Activated CD4-positive, alpha-beta memory T cell treated with anti-CD3 and anti-CD28 coated beads, Interleukin-2, amount 10 ng/mL, durations not matched to agents 7 days and 5 days (primary cell): ENCODE measurements around the gene TUBB1. TPM values are rescaled to one million over a fixed set of nuclear protein-coding genes. Genes with fewer than 3 reads are reported as not detected.
"Not testable (repeated sequence)": the region's sequence is repeated elsewhere in the genome, so short reads cannot be mapped to it uniquely, and the experiment has no call there.

Experiments used
- CTCF ChIA-PET: fragments of 350-600 bp; sonication (Branson Sonifier 250); formaldehyde crosslinking; loops from one replicate; lab custom pipeline; 2021; ENCODE audit warnings: antibody characterized with exemption, inconsistent platforms; lab: Charles Lee
- POLR2A ChIA-PET: fragments of 350-600 bp; sonication (Branson Sonifier 250); formaldehyde crosslinking; loops from one replicate; lab custom pipeline; 2021; ENCODE audit warnings: antibody characterized with exemption; lab: Charles Lee
- DNase-seq: peaks from one replicate; pipeline ENCODE4 v3.0.0-alpha.2; 2020
- H3K27ac Mint-ChIP-seq: one replicate; pipeline ENCODE4 v1.8.0; 2021; ENCODE audit warnings: mild to moderate bottlenecking, mixed read lengths
- H3K27me3 Mint-ChIP-seq: one replicate; pipeline ENCODE4 v1.8.0; 2021; ENCODE audit warnings: mixed read lengths
- H3K36me3 Mint-ChIP-seq: one replicate; pipeline ENCODE4 v1.8.0; 2021; ENCODE audit warnings: low read depth, mixed read lengths
- H3K4me1 Mint-ChIP-seq: one replicate; pipeline ENCODE4 v1.8.0; 2021; ENCODE audit warnings: mixed read lengths
- H3K4me3 Mint-ChIP-seq: one replicate; pipeline ENCODE4 v1.8.0; 2021; ENCODE audit warnings: mild to moderate bottlenecking, mixed read lengths
- H3K9me3 Mint-ChIP-seq: one replicate; pipeline ENCODE4 v1.8.0; 2021; ENCODE audit warnings: mixed read lengths
- total RNA-seq, 2 experiments: library from RNA; stranded (reverse); gene quantifications; one replicate each; pipeline ENCODE4 v1.2.3, GENCODE V29; 2021

TUBB1 gene
- total RNA-seq, 2 experiments from 2014 or later: not detected

DNA sequence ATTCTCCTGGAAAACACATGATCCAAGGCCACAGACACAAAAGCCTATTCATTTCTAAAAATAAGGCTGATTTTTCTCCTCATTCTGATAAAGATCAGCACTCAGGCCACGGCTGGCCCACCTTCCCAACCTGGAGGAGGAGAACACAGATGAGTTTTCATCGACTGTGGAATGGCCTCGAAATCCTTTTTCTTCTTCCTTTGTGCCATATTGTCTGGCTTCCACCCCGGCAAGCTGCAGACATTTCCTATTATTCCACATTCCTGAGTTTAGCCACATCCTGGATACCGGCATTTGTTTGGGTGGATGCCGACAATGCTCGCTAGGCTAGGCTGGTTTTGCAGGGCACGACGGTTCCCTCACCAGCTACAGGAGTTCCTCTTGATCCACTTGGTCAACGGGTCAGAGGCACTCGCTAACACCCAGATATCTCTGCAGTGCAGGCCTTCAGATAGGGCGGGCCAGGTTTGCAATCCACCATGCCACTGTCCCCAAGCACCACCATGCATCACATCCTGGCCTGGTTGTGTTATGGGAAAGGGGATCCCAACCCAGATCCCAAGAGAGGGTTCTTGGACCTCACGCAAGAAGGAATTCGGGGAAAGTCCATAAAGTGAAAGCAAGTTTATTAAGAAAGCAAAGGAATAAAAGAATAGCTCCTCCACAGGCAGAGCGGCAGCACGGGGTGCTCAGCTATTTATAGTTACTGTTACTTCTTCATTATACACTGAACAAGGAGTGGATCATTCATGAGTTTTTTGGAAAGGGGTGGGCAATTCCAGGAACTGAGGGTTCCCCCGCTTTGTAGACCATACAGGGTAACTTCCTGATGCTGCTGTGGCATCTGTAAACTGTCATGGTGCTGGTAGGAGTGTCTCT is 8.0 kb upstream of the TUBB1 start:
- CTCF ChIA-PET: no interaction called here
- DNase-seq: peak; percentile 44

DNA sequence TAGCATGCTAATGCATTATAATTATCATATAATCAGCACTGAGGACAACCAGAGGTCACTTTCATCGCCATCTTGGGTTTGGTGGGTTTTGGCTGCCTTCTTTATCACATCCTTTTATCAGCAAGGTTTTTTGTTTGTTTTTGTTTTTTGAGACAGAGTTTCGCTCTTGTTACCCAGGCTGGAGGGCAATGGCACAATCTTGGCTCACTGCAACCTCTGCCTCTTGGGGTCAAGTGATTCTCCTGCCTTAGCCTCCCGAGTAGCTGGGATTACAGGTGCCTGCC is 7.4 kb upstream of the TUBB1 start:
- CTCF ChIA-PET: not testable (repeated sequence)
- peaks cover 55% of the 10 kb centered on the region for H3K4me1 Mint-ChIP-seq

More for the DNA sequence above, 8.0 kb upstream of the TUBB1 start:
- Mint-ChIP-seq H3K9me3 (no peaks in the 10 kb centered on the region), H3K4me3 (no peak overlapping the region), H3K27ac (no peak overlapping the region), H3K4me1 (peaks cover 50% of the 10 kb centered on the region), H3K27me3 (no peaks in the 10 kb centered on the region), H3K36me3 (no peaks in the 10 kb centered on the region)
- POLR2A ChIA-PET: interaction anchor here (1.0 to 2.6 kb wide), 2 partner anchors 21 to 29 kb away, joined by 3 to 18 read pairs; partner anchors contain the start of gene ATP5F1E

DNA sequence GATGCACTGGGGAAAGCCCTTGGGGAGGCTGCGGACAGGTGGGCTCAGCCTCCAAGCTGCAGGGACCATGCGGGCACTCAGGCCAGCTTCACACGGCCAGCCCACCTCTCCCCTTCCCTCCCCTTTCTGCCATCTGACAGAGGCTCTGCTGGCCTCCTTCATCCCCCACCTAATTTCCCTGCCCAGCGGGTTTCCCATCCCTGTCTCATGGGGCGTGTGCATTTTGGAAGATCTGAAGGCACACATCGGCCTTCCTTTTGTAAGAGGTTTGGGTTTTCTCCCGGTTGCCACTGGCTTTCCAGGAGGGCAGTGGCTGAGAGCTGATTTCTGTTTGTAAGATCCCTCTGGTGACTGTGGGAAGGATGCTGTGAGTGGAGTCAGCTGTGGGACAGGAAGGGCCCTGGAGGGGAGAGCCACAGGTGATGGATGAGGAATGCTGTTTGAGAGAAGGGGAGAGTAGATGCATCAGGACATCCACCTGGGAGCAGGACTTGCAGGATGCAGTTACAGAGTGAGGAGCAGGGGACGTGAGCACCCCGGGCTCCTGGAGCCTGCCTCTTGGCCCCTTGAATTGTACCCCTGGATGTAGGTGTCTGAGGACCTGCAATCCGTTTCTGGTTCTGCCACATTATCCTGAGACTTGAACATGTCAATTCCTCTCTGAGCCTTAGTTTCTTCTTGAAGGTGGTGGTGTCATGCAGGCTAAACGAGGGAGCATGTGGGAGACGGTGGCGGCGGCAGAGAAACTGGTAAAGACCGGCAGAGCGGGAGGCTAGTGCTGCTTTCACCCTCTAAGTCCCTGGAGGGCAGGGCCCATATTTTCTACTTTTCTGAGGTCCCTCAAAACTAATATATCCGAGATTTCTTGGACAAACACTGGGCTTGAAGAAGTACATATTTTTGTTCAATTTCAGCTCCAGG is 5.9 kb upstream of the TUBB1 start:
- DNase-seq: no peak
- H3K36me3 Mint-ChIP-seq: no peaks in the 10 kb centered on the region
- CTCF ChIA-PET: no interaction called here
- H3K4me1 Mint-ChIP-seq: peaks cover 61% of the 10 kb centered on the region
- POLR2A ChIA-PET: interaction anchor here (1.5 to 1.7 kb wide), 2 partner anchors 15 to 19 kb away, joined by 7 to 10 read pairs; partner anchors contain the start of gene ATP5F1E
- H3K27ac Mint-ChIP-seq: no peak overlapping the region
- H3K4me3 Mint-ChIP-seq: no peak overlapping the region
- no peaks in the 10 kb centered on the region for H3K9me3 Mint-ChIP-seq
- no peaks in the 10 kb centered on the region for H3K27me3 Mint-ChIP-seq

More for the DNA sequence above, 7.4 kb upstream of the TUBB1 start:
- DNase-seq, H3K27ac Mint-ChIP-seq, H3K36me3 Mint-ChIP-seq, H3K9me3 Mint-ChIP-seq, H3K4me3 Mint-ChIP-seq, H3K27me3 Mint-ChIP-seq: not testable (repeated sequence)
- POLR2A ChIA-PET: interaction anchor here (2.6 kb wide), 1 partner anchor 20 kb away, joined by 18 read pairs; the partner anchor contains the start of gene ATP5F1E

DNA sequence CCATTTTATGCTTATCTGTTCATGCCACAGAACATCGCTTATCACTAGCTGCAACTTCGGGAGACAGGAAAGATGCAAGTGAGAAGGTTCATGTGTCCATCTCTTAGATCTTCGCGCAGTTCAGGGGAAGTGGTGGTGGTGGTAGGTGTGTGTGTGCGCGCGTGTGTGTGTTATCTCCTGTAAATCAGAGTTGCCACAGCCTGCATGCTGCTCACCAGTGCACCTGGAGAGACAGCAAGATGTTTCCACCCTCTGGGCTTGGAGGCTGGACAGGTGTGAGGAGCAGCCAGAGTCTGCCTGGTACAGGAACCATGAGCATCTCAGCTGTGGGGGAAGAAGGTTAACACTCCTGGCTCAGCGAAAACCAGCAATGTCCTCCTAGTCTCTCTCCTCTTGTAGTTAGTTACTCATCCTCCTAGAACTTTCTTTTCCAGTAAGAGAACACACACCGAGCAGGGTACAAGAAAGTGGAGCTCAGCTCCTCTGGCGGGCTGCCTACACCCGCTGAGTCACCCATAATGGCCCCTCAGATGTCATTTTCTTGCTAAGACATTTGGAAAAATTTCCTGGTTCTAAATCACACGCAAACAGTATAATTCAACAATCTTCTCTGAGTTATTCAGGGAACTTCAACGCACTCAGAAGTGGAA is 5.1 kb upstream of the TUBB1 start:
- no peak overlapping the region for H3K4me3 Mint-ChIP-seq
- DNase-seq: peak; percentile 53
- POLR2A ChIA-PET: interaction anchor here (1.5 to 1.7 kb wide), 2 partner anchors 14 to 18 kb away, joined by 7 to 10 read pairs; partner anchors contain the start of gene ATP5F1E
- CTCF ChIA-PET: no interaction called here
- H3K36me3 Mint-ChIP-seq: no peaks in the 10 kb centered on the region
- peak overlapping the region; percentile 31 for H3K27ac Mint-ChIP-seq
- H3K27me3 Mint-ChIP-seq: no peaks in the 10 kb centered on the region
- peaks cover 61% of the 10 kb centered on the region for H3K4me1 Mint-ChIP-seq
- no peaks in the 10 kb centered on the region for H3K9me3 Mint-ChIP-seq

DNA sequence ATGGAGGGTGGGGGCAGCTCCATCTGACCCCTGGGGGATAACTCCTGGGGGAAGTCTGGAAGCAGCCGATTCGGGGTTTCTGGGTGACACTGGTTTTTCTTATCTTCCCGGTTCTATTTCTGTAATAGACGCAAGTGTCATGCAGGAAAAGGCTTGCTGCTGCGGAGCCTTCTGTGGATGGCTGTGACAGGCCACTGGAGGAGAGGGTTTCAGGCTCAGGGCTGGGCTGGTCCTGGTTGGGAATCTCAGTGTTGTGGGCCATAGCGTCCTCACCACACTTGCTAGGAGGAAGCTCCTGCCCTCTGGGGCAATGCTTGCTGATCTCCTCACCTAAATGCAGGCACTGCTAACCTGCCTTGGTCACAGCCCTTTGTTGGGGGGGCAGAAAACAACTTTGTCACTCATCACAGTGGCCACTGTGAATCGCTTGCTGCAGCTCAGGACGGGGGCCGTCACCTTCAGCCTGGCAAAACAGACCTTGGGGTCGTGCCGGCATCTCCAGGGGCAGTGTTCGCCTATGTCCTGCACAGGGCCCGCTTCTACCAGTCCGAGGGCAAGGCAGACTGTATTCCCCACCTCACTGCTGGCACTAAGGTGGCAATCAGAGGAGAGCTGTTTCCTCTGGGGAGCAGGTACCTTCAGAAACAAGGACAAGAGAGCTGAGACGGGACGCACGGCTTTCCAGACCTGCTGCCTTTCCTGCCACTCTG is 4.4 kb upstream of the TUBB1 start:
- ChIA-PET CTCF (no interaction called here), POLR2A (interaction anchor here (1.5 to 1.9 kb wide), 3 partner anchors 14 to 17 kb away, joined by 7 to 10 read pairs (median 8); partner anchors contain the start of gene ATP5F1E)
- Mint-ChIP-seq H3K4me3 (no peak overlapping the region), H3K4me1 (peaks cover 60% of the 10 kb centered on the region), H3K36me3 (no peaks in the 10 kb centered on the region), H3K27ac (no peak overlapping the region), H3K27me3 (no peaks in the 10 kb centered on the region), H3K9me3 (no peaks in the 10 kb centered on the region)
- no peak for DNase-seq

DNA sequence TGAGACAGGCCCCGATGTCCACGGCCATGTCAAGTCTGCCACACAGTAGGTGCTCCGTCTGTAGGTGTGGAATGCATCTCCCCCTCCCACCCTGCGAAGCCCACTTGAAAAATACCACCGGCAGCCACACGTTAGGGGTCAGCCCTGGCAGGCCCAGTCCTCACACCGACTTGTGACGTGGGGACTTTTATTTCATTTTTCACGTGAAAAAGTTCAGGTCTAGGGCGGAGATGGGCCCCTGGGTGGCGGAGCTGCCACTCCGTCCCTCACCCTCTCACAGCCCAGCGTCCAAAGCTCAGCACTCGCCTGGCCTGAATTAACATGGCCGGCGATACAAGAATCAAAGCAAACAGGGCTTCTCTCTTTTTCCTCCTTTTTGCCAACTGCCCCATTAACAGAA is 3.8 kb upstream of the TUBB1 start:
- no peaks in the 10 kb centered on the region for H3K9me3 Mint-ChIP-seq
- DNase-seq: no peak
- H3K4me3 Mint-ChIP-seq: no peak overlapping the region
- ChIA-PET POLR2A (interaction anchor here (1.9 kb wide), 1 partner anchor 16 kb away, joined by 8 read pairs; the partner anchor contains the start of gene ATP5F1E), CTCF (no interaction called here)
- H3K27me3 Mint-ChIP-seq: no peaks in the 10 kb centered on the region
- H3K36me3 Mint-ChIP-seq: no peaks in the 10 kb centered on the region
- H3K27ac Mint-ChIP-seq: no peak overlapping the region
- H3K4me1 Mint-ChIP-seq: peaks cover 57% of the 10 kb centered on the region

DNA sequence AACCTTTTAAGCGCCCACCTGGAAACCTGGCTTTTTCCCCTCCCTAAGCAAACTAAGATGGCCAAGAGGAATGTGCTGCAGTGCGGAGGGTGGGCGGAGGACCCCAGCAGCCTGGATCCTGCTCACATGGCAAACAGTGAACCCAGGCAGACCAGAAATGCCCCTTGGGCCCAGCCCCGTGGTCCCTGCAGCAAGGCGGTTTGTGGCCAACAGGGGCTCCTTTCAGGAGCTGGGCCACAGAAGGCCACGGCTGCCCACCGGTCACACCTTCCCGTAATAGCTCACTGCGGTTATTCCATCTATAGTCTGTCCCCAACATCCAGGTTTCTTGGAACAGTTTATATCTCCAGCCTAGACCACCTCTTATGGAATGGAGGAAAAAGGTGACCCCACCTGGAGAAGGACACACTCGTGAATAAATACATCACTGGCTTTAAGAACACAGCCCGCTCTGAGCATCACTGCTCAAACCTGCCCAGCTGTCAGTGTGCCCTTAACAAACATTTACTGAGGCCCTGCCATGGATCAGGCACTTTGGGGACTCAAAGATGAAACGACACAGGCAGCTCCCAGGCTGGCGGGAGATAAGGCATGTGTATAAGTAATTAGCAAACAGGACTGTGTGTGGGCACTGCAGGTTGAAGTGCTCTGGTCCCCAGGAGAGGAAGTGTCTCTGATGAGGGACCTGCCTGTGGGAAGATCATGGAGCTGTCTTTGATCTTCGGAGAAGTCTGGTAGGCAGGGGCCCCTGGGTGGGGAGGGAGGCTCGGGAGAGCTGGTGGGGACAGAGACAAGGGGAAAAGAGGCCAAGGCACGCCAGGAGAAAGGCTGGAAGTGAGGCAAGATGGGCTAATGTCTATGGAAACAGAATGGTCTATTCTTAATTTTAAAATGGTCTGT is 3.2 kb upstream of the TUBB1 start:
- ChIA-PET CTCF (no interaction called here), POLR2A (interaction anchor here (1.2 to 2.2 kb wide), 3 partner anchors 11 to 26 kb away, joined by 4 to 8 read pairs (median 6); partner anchors contain the start of gene ATP5F1E)
- peaks cover 53% of the 10 kb centered on the region for H3K4me1 Mint-ChIP-seq
- peaks cover 3% of the 10 kb centered on the region for H3K36me3 Mint-ChIP-seq
- no peaks in the 10 kb centered on the region for H3K27me3 Mint-ChIP-seq
- no peak for DNase-seq
- H3K9me3 Mint-ChIP-seq: no peaks in the 10 kb centered on the region
- H3K4me3 Mint-ChIP-seq: no peak overlapping the region
- no peak overlapping the region for H3K27ac Mint-ChIP-seq

DNA sequence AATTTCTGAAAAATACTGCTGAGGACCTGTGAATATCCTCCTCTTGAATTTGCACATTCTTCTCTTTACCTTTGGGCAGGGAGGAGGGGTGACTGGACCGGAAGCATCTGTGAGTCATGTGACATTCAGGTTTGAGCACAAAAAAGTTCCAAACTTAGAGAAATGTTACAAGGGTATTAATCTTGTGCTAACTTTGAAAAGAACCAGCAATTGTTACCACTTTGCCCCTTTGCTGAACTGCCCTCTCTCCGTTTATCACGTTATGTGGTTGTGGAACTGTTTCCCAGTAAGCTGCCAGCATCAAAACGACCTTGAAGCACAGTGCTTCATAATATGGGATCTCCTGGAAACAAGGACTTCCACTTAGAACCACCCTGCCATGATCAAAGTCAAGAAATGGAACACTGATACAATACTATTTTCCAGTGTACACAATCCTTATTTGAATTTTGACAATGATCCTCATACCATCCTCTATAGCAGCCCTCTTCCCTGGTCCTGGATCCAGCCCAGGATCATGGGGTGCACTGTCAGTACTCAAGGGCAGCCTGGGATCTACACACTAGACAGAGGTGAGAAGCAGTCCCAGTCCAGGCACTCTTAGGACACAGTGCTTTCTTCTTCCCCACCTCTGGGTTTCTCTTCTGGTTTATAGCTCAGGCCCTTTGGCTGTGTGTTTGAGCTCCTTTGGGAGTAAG is 2.3 kb upstream of the TUBB1 start:
- no peak overlapping the region for H3K4me3 Mint-ChIP-seq
- no peak overlapping the region for H3K27ac Mint-ChIP-seq
- no peaks in the 10 kb centered on the region for H3K27me3 Mint-ChIP-seq
- ChIA-PET CTCF (no interaction called here), POLR2A (interaction anchor here (1.2 to 2.2 kb wide), 5 partner anchors 8 to 27 kb away, joined by 4 to 12 read pairs (median 6); partner anchors contain the start of gene ATP5F1E)
- no peak for DNase-seq
- H3K36me3 Mint-ChIP-seq: peaks cover 7% of the 10 kb centered on the region
- no peaks in the 10 kb centered on the region for H3K9me3 Mint-ChIP-seq
- peaks cover 44% of the 10 kb centered on the region for H3K4me1 Mint-ChIP-seq

DNA sequence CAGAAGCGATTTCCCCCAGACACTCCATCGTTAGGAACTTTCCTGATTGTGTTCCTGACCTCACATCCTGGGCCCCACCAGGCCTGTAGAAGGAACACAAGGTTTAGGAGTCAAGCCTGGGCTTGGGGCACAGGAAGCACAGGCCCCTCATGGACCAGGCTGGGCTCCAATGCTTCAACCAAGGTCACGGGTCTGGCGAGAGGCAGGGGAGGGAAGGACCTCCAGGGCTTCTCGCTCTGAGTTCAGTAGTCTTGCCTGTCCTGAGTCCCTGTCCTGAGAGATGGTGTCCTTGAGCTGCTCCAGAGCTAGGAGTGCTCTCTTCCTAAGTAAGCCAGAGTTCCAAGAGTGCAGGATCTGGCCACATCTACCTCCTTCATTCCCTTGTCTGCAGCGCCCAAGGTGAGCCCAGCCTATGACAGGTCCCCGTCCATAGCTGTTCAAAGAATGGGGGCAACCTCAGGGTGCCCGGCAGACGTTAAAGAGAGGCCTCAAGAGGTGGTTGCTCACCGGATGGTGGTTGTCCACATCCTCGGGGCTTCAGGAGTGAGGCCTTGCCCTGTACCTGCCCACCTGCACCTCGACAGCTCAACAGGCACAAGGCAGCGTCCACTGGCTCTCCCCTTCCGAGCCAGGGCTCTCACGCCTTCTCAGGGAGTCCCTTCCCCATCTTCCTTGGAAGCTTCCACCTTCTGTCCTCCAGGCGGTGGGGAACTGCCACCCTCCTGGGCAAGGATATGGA is 1.6 kb upstream of the TUBB1 start:
- POLR2A ChIA-PET: interaction anchor here (1.6 to 2.2 kb wide), 3 partner anchors 9 to 28 kb away, joined by 4 to 12 read pairs (median 6); partner anchors contain the start of gene ATP5F1E
- no peak overlapping the region for H3K4me3 Mint-ChIP-seq
- H3K4me1 Mint-ChIP-seq: peaks cover 37% of the 10 kb centered on the region
- DNase-seq: no peak
- CTCF ChIA-PET: interaction anchor here (1.0 kb wide), 1 partner anchor 15 kb away, joined by 3 read pairs; the partner anchor contains the start of gene ATP5F1E
- no peaks in the 10 kb centered on the region for H3K27me3 Mint-ChIP-seq
- H3K36me3 Mint-ChIP-seq: peaks cover 12% of the 10 kb centered on the region
- H3K27ac Mint-ChIP-seq: no peak overlapping the region
- no peaks in the 10 kb centered on the region for H3K9me3 Mint-ChIP-seq

DNA sequence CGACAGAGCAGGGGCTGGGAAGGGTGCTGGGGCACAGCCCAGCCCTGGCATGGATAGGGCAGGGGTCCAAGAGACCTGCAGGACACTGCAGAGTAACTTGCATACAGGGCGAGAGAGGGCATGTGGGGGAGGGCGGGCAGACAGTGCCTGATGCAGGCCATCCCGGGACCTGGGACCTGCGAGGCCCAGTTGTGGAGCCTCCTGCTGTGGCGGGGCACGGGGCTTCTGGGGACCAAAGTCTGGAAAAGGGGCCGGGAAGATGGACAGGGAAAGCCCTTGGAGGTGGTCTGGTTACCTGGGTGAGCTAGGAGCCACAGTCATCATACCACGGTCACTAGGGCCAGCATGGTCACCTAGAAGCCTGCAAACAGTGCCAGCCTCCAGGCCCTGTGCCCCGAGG is 412 bp upstream of the TUBB1 start:
- no peak for DNase-seq
- H3K4me3 Mint-ChIP-seq: no peak overlapping the region
- peaks cover 22% of the 10 kb centered on the region for H3K36me3 Mint-ChIP-seq
- peaks cover 28% of the 10 kb centered on the region for H3K4me1 Mint-ChIP-seq
- ChIA-PET POLR2A (interaction anchor here (1.3 to 1.6 kb wide), 2 partner anchors 13 to 14 kb away, joined by 4 to 12 read pairs; partner anchors contain the start of gene ATP5F1E), CTCF (no interaction called here)
- no peaks in the 10 kb centered on the region for H3K27me3 Mint-ChIP-seq
- H3K9me3 Mint-ChIP-seq: no peaks in the 10 kb centered on the region
- H3K27ac Mint-ChIP-seq: no peak overlapping the region
